GM19043 (cell line): ENCODE measurements around the gene SLC17A5.
"Not testable (repeated sequence)": the region's sequence is repeated elsewhere in the genome, so short reads cannot be mapped to it uniquely, and the experiment has no call there.

Source experiments
- ATAC-seq: cut with Tn5 transposase; IDR thresholded peaks from one replicate; pipeline ENCODE4 v1.9.1; 2021; ENCODE audit warnings: low read depth; ENCODE audit not compliant: unreplicated experiment

Gene SLC17A5

DNA sequence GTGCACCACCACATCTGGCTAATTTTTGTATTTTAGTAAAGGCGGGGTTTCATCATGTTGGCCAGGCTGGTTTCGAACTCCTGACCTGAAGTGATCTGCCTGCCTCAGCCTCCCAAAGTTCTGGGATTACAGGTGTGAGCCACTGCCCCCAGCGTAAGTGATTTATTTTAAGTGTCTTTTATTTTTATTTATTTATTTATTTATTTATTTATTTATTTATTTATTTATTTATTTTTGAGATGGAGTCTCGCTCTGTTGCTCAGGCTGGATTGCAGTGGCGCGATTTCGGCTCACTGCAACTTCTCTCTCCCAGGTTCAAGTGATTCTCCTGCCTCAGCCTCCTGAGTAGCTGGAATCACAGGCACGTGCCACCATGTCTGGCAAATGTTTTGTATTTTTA is 30.3 kb downstream of the SLC17A5 start:
- not testable (repeated sequence) for ATAC-seq

DNA sequence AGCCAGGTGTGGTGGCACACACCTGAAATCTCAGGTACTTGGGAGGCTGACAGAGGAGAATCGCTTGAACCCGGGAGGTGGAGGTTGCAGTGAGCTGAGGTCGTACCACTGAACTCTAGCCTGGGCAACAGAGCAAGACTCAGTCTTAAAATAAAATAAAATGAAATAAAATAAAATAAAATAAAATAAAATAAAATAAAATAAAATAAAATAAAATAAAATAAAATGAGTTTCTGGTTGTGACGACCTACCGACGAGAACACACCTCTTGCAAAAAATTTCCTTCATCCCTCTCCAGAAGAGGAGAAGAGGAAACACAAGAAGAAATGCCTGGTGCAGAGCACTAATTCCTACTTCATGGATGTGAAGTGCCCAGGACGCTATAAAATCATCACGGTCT is 35.7 kb downstream of the SLC17A5 start:
- not testable (repeated sequence) for ATAC-seq

GRCh38 chr6:73614802-73615201 is 39.0 kb downstream of the SLC17A5 start:
- no peak for ATAC-seq

GRCh38 chr6:73613806-73614536 is 39.8 kb downstream of the SLC17A5 start:
- ATAC-seq = no peak

GRCh38 chr6:73612611-73613010 is 41.2 kb downstream of the SLC17A5 start:
- no peak for ATAC-seq

- no peak for ATAC-seq
Observed at GRCh38 chr6:73610444-73611275, 43.1 kb downstream of the SLC17A5 start.

DNA sequence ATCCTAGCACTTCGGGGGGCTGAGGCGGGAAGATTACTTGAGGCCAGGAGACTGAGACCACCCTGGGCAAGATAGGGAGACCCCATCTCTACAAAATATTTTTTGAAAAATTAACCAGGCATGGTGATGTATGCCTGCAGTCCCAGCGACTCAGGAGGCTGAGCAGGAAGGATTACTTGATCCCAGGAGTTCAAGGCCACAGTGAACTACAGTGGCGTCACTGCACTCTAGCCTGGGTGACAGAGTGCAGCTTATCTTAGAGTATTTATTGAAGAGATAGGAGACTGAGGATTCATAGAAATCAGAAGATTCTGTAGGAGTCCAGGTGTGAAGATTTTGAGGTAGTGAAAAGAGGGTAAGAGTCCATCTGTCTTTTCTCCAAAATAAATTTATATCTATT is 45.0 kb downstream of the SLC17A5 start:
- no peak for ATAC-seq

- ATAC-seq = no peak
Observed at GRCh38 chr6:73606428-73606827, 47.4 kb downstream of the SLC17A5 start.

GRCh38 chr6:73604461-73604860 is 49.3 kb downstream of the SLC17A5 start:
- no peak for ATAC-seq

GRCh38 chr6:73604020-73604419 is 49.8 kb downstream of the SLC17A5 start:
- no peak for ATAC-seq

- no peak for ATAC-seq
Observed at GRCh38 chr6:73586416-73586974, 67.3 kb downstream of the SLC17A5 start.

- peak; percentile 81 for ATAC-seq
Observed at GRCh38 chr6:73585566-73586415, 68.0 kb downstream of the SLC17A5 start.

- no peak for ATAC-seq
Observed at GRCh38 chr6:73581293-73581692, 72.5 kb downstream of the SLC17A5 start.

- ATAC-seq = peak; percentile 70
Observed at GRCh38 chr6:73580247-73581149, 73.3 kb downstream of the SLC17A5 start.

DNA sequence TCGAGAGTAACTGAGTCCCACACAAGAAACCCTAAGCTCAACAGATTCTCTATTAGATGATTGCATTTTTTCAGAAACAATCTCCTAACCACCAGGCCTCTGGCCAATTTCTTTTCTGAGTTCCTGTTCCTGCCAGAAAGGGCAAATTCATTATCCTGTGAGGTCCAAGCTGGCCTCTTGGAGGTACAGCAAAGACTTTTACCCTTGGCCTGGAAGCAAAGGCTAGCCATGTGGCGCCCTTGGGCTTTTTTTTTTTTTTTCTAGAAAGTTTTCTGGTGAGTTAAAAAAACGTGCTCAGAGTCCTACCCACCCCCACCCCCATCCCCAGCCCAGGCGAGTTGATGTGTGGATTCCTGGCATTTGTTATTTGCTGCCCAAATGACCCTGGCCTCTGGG is 73.9 kb downstream of the SLC17A5 start:
- peak; percentile 21 for ATAC-seq

- no peak for ATAC-seq
Observed at GRCh38 chr6:73579389-73579788, 74.4 kb downstream of the SLC17A5 start.

DNA sequence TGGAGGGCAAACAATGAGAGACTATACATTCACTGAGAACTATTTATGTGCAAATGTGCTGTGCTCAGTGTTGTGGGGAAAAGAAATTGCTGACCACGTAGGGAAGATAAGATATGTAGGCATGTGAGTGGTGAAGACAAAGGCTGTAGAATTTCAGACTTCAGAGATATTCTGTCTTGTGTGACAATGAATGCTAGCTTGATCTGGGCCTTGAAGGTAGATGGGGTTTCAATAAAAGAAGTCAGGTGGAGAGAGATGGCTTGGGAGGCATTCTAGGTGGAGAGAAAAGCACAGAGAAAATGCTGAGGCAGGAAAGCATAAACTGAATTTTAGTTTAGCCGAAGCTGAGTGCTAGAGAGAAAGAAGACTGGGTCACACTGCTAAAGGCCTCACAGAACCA is 76.1 kb downstream of the SLC17A5 start:
- no peak for ATAC-seq

- not testable (repeated sequence) for ATAC-seq
Observed at GRCh38 chr6:73572531-73572930, 81.3 kb downstream of the SLC17A5 start.
